ENCODE data around the gene KCNK3.
"Not testable (repeated sequence)": the region's sequence is repeated elsewhere in the genome, so short reads cannot be mapped to it uniquely, and the experiment has no call there.

The KCNK3 gene

GRCh38 chr2:26756337-26756736 is 63.8 kb downstream of the KCNK3 start:
- no peak for DNase-seq (ENCODE audit: low spot score)

DNA sequence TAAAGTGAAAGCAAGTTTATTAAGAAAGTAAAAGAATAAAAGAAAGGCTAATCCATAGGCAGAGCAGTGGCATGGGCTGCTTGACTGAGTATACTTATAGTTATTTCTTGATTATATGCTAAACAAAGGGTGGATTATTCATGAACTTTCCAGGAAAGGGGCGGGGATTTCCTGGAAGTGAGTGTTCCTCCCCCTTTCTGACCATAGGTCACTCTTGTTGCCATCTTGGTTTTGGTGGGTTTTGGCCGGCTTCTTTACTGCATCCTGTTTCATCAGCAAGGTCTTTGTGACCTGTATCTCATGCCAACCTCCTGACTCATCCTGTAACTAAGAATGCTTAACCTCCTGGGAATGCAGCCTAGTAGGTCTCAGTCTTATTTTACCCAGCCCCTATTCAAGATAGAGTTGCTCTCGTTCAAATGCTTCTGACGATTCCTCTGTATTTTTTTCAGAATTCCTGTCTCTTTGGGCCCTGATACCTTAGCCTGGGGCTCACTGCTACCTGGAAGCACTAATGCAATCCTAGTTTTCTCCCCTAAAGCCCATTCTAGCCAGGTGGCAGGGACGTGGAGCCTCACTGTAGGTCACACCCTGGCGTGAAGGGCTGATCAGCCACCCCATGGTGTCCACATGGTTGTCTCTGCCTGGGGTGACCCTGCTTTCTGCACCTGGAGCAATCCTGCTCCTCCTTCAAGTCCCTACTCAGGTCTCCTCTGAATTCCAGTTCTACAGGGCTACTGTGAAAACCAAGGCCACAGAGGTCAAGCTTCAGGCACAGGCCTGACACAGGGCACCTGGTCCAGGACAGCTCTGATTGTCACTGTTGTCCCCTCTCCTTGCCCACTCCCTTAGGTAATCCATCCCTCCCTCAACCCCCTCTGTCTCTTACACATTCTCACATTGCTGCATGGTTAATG is 65.6 kb downstream of the KCNK3 start:
- no peak for DNase-seq (ENCODE audit: low spot score)

GRCh38 chr2:26758790-26759321 is 66.3 kb downstream of the KCNK3 start:
- DNase-seq (ENCODE audit: low spot score) = no peak

DNA sequence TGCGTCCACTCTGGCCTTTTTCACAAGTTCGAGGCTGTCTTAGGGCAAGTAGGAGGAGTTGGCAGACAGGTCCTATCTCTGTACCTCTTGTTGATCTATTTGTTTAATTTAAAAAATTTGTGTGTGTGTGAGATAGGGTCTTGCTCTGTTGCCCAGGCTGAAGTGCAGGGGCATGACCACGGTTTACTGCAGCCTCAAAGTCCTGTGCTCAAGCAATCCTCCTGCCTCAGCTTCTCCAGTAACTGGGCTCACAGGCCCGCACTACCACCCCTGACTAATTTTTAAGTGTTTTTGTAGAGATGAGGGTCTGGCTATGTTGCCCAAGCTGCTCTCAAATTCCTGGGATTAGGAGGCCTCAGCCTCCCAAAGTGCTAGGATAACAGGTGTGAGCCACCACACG is 67.3 kb downstream of the KCNK3 start:
- DNase-seq (ENCODE audit: low spot score) = no peak

DNA sequence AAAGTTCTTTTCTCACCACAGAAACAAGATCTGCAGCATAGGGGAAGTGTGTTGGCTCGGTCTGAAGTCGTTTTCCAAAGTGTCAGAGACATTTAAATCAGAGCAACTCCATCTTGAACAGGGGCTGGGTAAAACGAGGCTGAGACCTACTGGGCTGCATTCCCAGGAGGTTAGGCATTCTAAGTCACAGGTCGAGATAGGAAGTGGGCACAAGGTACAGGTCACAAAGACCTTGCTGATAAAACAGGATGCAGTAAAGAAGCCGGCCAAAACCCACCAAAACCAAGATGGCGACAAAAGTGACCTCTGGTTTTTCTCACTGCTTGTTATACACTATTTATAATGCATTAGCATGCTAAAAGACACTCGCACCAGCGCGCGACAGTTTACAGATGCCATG is 68.5 kb downstream of the KCNK3 start:
- DNase-seq (ENCODE audit: low spot score) = not testable (repeated sequence)

GRCh38 chr2:26763019-26763418 is 70.5 kb downstream of the KCNK3 start:
- DNase-seq (ENCODE audit: low spot score) = no peak

- peak; percentile 81 for DNase-seq (ENCODE audit: low spot score)
Observed at GRCh38 chr2:26764078-26764887, 71.8 kb downstream of the KCNK3 start, which contains the start of gene SLC35F6. Gene SLC35F6 (plus strand): TSS chr2:26764284. CDS start chr2:26764350, 66 bp downstream.

DNA sequence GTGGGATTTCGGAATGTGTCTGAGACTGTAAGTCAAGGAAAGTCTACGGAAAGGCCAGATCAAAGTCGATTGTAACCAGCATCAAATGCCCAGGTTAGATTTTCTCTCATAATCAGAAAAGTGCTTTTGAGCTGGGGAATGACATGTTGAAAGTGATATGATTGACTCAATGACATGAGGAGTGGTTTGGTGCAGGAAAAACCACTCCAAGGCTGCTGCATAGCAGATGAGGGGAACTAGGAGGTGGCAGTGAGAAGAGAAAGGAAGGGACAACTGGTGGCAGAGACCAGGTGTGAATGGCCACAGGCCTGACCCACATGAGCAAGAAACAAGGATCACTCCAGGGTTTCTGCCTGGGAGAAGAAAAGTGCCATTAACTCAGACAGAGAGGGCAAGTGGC is 72.4 kb downstream of the KCNK3 start:
- no peak for DNase-seq (ENCODE audit: low spot score)

DNA sequence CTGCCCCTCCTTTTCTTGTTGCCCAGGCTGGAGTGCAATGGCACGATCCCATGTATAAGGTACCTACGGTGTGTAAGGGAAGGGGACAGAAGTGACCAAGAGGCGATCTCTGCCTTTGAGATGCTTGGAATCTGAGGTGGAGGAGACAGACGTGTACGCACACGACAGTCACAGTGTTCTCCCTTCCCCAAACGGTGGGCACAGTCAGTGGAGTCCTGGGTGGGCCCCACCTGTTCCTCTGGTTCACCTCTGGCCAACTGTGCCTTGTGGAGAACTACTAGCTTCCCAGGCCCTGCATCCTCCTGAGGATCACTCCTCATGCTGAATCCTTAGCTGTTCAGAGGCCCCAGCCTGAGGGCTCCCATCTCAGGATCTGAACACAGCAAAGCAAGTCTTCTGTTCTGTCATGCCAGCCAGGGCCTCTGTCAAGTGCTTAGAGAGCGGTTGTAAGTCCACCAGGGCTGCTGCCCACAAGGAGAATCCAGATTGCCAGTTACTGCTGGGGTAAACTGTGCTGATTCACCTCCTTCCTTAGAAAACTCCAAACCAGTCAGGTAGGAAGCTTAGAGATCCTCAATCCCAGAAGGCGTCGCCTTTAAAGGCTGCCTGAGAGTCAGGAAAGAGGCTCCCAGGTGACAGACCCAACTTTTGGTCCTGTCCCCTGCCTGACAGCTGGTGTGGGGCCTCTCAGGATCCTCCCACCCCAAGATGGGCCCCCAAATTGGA is 73.1 kb downstream of the KCNK3 start:
- no peak for DNase-seq (ENCODE audit: low spot score)

DNA sequence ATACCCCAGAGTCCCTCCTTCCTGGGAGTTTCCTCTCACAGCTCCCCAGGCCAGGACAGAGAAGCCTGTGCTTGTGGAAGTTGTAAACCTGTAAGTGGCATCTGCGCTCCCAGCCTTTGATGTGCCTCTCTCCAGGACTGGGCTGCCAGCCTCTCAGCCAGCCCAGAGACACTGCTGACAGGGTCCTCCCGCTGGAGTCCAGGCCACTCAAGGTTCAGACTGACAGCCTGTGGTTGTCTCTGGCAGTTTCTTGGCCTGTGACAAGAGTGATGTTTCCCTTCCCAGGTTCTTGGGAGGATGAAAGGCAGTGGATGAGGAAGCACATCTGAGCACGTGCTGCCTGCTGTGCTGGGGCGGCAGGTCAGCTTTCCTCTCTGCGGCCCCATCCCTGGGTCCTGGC is 74.6 kb downstream of the KCNK3 start:
- no peak for DNase-seq (ENCODE audit: low spot score)

DNA sequence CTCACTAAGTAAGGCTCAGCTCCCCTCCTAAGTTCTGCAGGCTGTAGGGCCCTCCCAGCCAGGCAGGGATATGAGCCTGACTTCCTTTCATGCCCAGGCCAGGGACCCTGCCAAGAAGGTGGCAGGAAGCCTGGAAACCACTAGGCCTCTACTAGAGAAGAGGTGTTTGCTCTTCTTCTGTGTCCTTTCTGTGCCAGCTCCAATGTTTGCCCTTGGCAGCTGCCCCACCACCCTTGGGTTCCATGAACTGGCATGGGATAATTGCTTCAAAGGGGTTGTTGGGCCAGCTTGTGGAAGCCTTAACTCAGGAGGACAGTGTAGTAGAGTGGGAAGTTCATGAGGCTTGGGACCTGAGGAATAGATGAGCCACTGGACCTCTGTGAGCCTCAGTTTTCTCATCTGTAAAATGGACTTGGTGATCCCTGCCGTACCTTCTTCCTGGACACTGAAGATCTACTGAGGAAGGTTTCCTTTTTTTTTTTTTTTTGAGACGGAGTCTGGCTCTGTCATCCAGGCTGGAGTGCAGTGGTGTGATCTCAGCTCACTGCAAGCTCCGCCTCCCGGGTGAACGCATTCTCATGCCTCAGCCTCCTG is 75.5 kb downstream of the KCNK3 start:
- DNase-seq (ENCODE audit: low spot score) = no peak

DNA sequence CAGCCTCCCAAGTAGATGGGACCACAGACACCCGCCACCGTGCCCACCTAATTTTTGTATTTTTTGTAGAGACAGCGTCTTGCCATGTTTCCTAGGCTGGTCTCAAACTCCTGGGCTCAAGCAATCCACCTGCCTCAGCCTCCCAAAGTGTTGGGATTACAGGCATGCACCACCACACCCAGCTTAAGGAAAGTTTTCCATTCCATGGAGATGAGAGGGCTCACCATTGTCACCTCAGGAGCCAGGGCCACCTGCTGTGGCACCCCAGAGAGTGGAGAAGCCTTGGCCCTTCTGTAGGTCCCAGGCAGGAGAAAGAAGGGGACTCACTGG is 76.2 kb downstream of the KCNK3 start:
- DNase-seq (ENCODE audit: low spot score) = no peak

DNA sequence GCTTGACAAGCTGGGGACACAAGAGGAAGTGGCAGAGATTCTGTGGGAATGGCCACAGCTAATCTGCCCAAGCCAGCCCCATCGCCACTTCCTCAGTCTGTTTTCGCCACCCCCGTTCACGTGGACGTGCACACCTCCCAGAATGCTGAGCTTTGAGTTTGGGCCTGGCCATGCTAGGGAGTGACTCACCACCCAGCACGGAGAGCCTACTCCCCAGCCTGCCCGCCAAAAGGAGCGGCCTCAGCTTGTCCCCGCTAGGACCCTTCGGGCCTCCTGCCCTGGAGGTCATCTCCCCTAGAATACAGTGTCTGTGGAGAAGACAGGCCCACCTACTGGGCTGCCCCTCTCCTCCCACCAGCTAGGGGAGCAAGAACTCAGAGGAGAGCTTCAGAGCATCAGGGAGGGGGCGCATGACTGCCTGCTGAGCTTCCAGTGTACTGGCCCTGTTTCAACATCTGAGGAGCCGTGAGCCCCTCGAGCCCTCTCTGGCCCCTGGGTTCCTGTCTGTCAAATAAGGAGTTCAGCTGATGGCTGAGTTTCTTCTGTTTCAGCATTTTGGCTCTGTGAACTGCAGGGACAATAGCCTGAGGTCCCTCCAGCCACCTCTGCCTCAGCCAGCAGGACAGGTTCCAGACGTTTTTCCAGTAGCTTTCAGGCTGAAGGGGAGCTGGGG is 76.7 kb downstream of the KCNK3 start:
- no peak for DNase-seq (ENCODE audit: low spot score)

DNA sequence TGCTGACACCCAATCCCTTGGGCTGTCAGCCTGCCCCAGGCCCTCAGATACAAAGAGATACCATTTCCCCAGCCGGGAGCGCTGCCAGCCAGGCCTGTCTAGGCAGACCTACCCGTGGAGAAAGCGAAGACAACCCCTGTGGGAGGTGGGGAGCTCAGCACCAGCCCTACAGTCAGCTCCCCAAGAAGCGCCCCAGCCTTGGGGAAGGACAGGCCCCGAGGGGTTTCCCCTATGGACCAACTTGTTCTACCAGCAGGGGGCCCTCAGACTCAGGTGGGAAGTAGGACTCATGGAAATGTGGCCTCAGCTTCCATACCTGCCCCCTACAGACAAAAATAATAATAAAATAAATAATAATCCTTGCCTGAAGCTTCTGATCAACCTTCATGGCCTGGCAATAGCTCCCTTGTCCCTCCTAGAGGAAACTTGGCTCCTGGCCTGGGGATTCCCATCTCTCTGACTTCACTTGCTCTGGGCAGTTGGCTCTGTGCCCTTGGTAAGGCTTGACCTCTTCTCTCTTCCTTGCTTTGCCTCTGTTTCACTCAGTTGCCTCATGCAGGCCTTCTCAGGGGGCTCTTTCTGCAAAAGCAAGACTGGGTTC is 78.6 kb downstream of the KCNK3 start:
- peak; percentile 77 for DNase-seq (ENCODE audit: low spot score)

- peak; percentile 83 for DNase-seq (ENCODE audit: low spot score)
Observed at GRCh38 chr2:26772064-26773001, 79.8 kb downstream of the KCNK3 start.

DNA sequence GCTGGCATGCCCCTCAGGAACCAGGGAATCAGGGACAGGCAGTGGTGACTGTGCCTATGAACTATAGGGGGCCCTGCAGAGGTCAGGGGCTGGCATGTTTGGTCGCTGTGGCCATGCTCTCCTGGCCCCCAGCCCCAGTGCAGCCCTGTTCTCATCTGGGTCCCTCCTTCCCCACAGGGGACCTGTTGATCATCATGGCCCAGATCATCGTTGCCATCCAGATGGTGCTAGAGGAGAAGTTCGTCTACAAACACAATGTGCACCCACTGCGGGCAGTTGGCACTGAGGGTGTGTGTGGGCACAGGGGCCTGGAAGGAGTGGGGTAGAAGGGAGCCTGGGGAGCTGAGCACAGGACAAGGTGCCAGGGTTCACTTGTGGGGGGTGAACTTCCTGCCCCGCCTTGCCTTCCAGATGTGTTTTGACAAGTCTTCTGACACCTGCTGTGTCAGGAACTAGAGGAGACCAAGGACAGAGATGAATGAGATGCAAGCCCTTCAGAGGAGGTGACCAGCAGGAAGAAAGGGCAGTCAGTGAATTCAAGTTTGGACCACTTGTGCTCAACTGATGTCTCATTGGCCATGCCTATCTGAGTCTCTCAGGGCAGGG is 83.8 kb downstream of the KCNK3 start:
- DNase-seq (ENCODE audit: low spot score) = no peak

DNA sequence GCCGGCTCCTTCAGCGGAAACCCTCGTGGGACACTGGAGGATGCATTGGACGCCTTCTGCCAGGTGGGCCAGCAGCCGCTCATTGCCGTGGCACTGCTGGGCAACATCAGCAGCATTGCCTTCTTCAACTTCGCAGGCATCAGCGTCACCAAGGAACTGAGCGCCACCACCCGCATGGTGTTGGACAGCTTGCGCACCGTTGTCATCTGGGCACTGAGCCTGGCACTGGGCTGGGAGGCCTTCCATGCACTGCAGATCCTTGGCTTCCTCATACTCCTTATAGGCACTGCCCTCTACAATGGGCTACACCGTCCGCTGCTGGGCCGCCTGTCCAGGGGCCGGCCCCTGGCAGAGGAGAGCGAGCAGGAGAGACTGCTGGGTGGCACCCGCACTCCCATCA is 85.6 kb downstream of the KCNK3 start:
- DNase-seq (ENCODE audit: low spot score) = no peak

- DNase-seq (ENCODE audit: low spot score) = no peak
Observed at GRCh38 chr2:26778507-26778906, 86.0 kb downstream of the KCNK3 start.

GRCh38 chr2:26780203-26780760 is 87.8 kb downstream of the KCNK3 start:
- no peak for DNase-seq (ENCODE audit: low spot score)

Data from putamen (tissue), 1 donor.